Chondrocyte (in vitro differentiated cells): ENCODE results near the gene SYNRG. TPM values are rescaled to one million over a fixed set of nuclear protein-coding genes. Genes with fewer than 3 reads are reported as not detected.

Experiments
- microRNA-seq: library from miRNA; unstranded; fragments of <30 nt; microRNA quantifications from one replicate; pipeline ENCODE4 v1.2.0, GENCODE V29; 2020; ENCODE audit warnings: borderline number of aligned reads
- total RNA-seq: library from RNA; stranded (reverse); gene quantifications from 3 replicates; pipeline ENCODE4 v1.2.1, GENCODE V29; 2021

Gene SYNRG
- total RNA-seq, 1 donor from 2014 or later, result 35.1 TPM

Small RNA genes lying within 50 kb of the gene (microRNA-seq; reads per million reads assigned to microRNA genes)
- not detected for gene MIR378J

Other genes starting within 250 kb of the SYNRG start
- not detected in 3 replicates for gene C17orf78, start 233.4 kb downstream of the SYNRG start, total RNA-seq
- gene ACACA, start 202.6 kb downstream of the SYNRG start, total RNA-seq, result 76.5 to 82.7 TPM (median 77.1 TPM) in 3 replicates
- gene TADA2A, start 202.5 kb downstream of the SYNRG start, total RNA-seq, result 15.1 to 17.0 TPM (median 16.9 TPM) in 3 replicates
- 33.6 to 37.3 TPM (median 34.7 TPM) in 3 replicates for gene DUSP14, start 119.5 kb downstream of the SYNRG start, total RNA-seq
- 43.4 to 44.7 TPM (median 43.9 TPM) in 3 replicates for gene DDX52, start 34.0 kb upstream of the SYNRG start, total RNA-seq
- 3.6 to 10.5 TPM (median 10.1 TPM) in 3 replicates for gene HNF1B, start 135.6 kb upstream of the SYNRG start, total RNA-seq